GM12878 (cell line): Measurements from ENCODE around the gene HTRA3. TPM values are rescaled to one million over a fixed set of nuclear protein-coding genes. Genes with fewer than 3 reads are reported as not detected.
A peak's percentile ranks its signal among the peaks of the same experiment; 100 is the strongest.

ENCODE experiments used
- ATAC-seq: fragments of 200-7000 bp; cut with Tn5 transposase; 3 replicates; pipeline ENCODE4 v1.9.1; 2020; ENCODE audit warnings: mild to moderate bottlenecking, moderate library complexity
- BruUV-seq: library from RNA; stranded (reverse); fragments of 400-500 nt; replicated peaks from 2 replicates; lab custom pipeline; 2021; lab: Mats Ljungman, UMichigan
- CTCF ChIA-PET: fragments of 300-600 bp; sonication (Branson Sonifier 250); formaldehyde crosslinking; extraction: SDS; loops from one replicate; lab custom pipeline; 2021; ENCODE audit warnings: inconsistent platforms; lab: Yijun Ruan, JAX
- POLR2A ChIA-PET: fragments of 350-600 bp; formaldehyde crosslinking; extraction: SDS; loops from one replicate; lab custom pipeline; 2021; ENCODE audit warnings: inconsistent platforms; lab: Charles Lee
- RAD21 ChIA-PET: fragments of 300-600 bp; sonication (Branson Sonifier 250); formaldehyde crosslinking; loops from one replicate; lab custom pipeline; 2023; ENCODE audit warnings: antibody characterized with exemption; ENCODE audit not compliant: unreplicated experiment; lab: Charles Lee
- SMC1A ChIA-PET: fragments of 300-600 bp; sonication (Branson Sonifier 250); formaldehyde crosslinking; loops from one replicate; lab custom pipeline; 2023; ENCODE audit not compliant: unreplicated experiment, uncharacterized antibody; lab: Charles Lee
- DNase-seq: peaks from one replicate; pipeline ENCODE4 v3.0.0-alpha.2; 2011; ENCODE audit warnings: low read depth, low spot score
- FAIRE-seq: peaks from 3 replicates; lab custom pipeline; 2011; peaks lifted over from hg19 to GRCh38; lab: Jason Lieb, UNC
- H2AFZ ChIP-seq: 2 replicates; pipeline ENCODE4 v1.6.0; 2011; ENCODE audit warnings: low read depth, low read length, control low read depth; ENCODE audit not compliant: control insufficient read depth
- H3K27ac ChIP-seq: 2 replicates; pipeline ENCODE4 v1.5.1; 2011; ENCODE audit warnings: control low read depth; ENCODE audit not compliant: control insufficient read depth, insufficient read depth
- H3K27me3 ChIP-seq, 2 experiments: replicated peaks in 1 of 2; 2 replicates each; pipeline versions ENCODE4 v1.6.0 to v1.6.1; 2011; ENCODE audit warnings: low read length in 1 of 2; ENCODE audit not compliant: control insufficient read depth in 2 of 2, insufficient read depth in 2 of 2
- H3K36me3 ChIP-seq, 2 experiments: 2 replicates each; pipeline ENCODE4 v1.5.1; 2011; ENCODE audit warnings: low read length in 1 of 2; ENCODE audit not compliant: control insufficient read depth in 2 of 2, insufficient read depth in 2 of 2
- H3K4me1 ChIP-seq: 2 replicates; pipeline ENCODE4 v1.6.1; 2011; ENCODE audit warnings: mild to moderate bottlenecking, low read length, moderate library complexity, mixed read lengths; ENCODE audit not compliant: control insufficient read depth, insufficient read depth
- H3K4me2 ChIP-seq: 2 replicates; pipeline ENCODE4 v1.6.0; 2011; ENCODE audit warnings: control low read depth; ENCODE audit not compliant: control insufficient read depth, insufficient read depth
- H3K4me3 ChIP-seq: fragments of 200-600 bp; sonication (generic); 2 replicates; pipeline ENCODE4 v1.5.1; 2016
- H3K79me2 ChIP-seq: 2 replicates; pipeline ENCODE4 v1.6.0; 2011; ENCODE audit warnings: low read length; ENCODE audit not compliant: control insufficient read depth, insufficient read depth
- H3K9ac ChIP-seq: 2 replicates; pipeline ENCODE4 v1.8.0; 2011; ENCODE audit warnings: low read length, control low read depth, mixed read lengths; ENCODE audit not compliant: control insufficient read depth, insufficient read depth
- H3K9me3 ChIP-seq: replicated peaks from 3 replicates; pipeline ENCODE4 v1.5.1; 2011; ENCODE audit warnings: mild to moderate bottlenecking, low read length; ENCODE audit not compliant: control insufficient read depth, insufficient read depth
- H4K20me1 ChIP-seq: 2 replicates; pipeline ENCODE4 v1.6.0; 2011; ENCODE audit not compliant: control insufficient read depth, insufficient read depth
- BCL11A ChIP-seq: IDR thresholded peaks from 2 replicates; pipeline ENCODE4 v1.6.1; 2011; ENCODE audit warnings: low read depth, low read length
- CBX5 ChIP-seq: sonication (generic); IDR thresholded peaks from 2 replicates; pipeline ENCODE4 v1.6.1; 2016; ENCODE audit warnings: low read depth, moderate library complexity, mild to moderate bottlenecking, inconsistent platforms
- CHD4 ChIP-seq: fragments of 200-600 bp; sonication (generic); IDR thresholded peaks from 2 replicates; pipeline ENCODE4 v1.6.1; 2016; ENCODE audit warnings: mild to moderate bottlenecking
- EGR1 ChIP-seq, 2 experiments: IDR thresholded peaks; 1 replicate in 1 of 2; 2 replicates in 1 of 2; pipeline ENCODE4 v1.6.1; 2011 to 2012; ENCODE audit warnings: low read depth in 2 of 2, low read length in 2 of 2, borderline replicate concordance in 1 of 2, mild to moderate bottlenecking in 1 of 2, moderate library complexity in 1 of 2
- MTA2 ChIP-seq: fragments of 450-650 bp; IDR thresholded peaks from 2 replicates; pipeline ENCODE4 v1.6.1; 2016; ENCODE audit warnings: low read depth, mild to moderate bottlenecking, moderate library complexity
- NFIC ChIP-seq: IDR thresholded peaks from 2 replicates; pipeline ENCODE4 v1.6.1; 2012; ENCODE audit warnings: low read depth, mild to moderate bottlenecking, inconsistent platforms, low read length, moderate library complexity
- NFYA ChIP-seq: IDR thresholded peaks from 2 replicates; pipeline ENCODE4 v1.6.1; 2011; ENCODE audit warnings: low read depth, mild to moderate bottlenecking, low read length, improper control_type of control experiment, borderline replicate concordance
- STAT1 ChIP-seq: fragments of 450-650 bp; conservative IDR thresholded peaks from 2 replicates; pipeline ENCODE4 v1.6.1; 2014; ENCODE audit warnings: antibody characterized with exemption, mild to moderate bottlenecking
- STAT3 ChIP-seq: IDR thresholded peaks from 2 replicates; pipeline ENCODE4 v1.6.1; 2011; ENCODE audit warnings: low read depth, low read length, improper control_type of control experiment
- TCF12 ChIP-seq: IDR thresholded peaks from 2 replicates; pipeline ENCODE4 v1.6.1; 2011; ENCODE audit warnings: low read depth, mild to moderate bottlenecking, low read length
- YBX1 ChIP-seq: fragments of 450-650 bp; IDR thresholded peaks from 2 replicates; pipeline ENCODE4 v1.6.1; 2016; ENCODE audit warnings: antibody characterized with exemption
- WGBS: methylation state at CpG from one replicate; pipeline ENCODE4 v1.1.6; 2016; ENCODE audit warnings: low lambda C conversion rate; ENCODE audit not compliant: insufficient replicate concordance, insufficient coverage; ENCODE audit errors: missing lambda C conversion rate; 5-methylcytosine and 5-hydroxymethylcytosine counted together
- in situ Hi-C: fragments of 300-500 bp; cut with MboI; formaldehyde crosslinking; loops from 9 replicates; pipeline ENCODE4 v1.14.3; 2018; ENCODE audit warnings: mixed read lengths
- intact Hi-C: fragments of 100-400 bp; cut with micrococcal nuclease; formaldehyde crosslinking; loops from one replicate; pipeline ENCODE4 v1.14.2; 2022; ENCODE audit not compliant: unreplicated experiment
- polyA plus RNA-seq, 11 experiments: library from polyadenylated mRNA; depleted of rRNA in 4 of 11; unstranded in 6 of 11; stranded (reverse) in 5 of 11; fragments of >200 nt; fragmentation: Nextera tagmentation in 4 of 11; fragmentation: Illumina TruSeq in 1 of 11; extraction: Ambion mirVana in 4 of 11; extraction: Trizol in 1 of 11; gene quantifications; 1 replicate in 1 of 11; 2 replicates in 10 of 11; pipeline versions ENCODE4 v1.2.1 to v1.2.3, GENCODE V29; 2011 to 2016; ENCODE audit warnings: inconsistent platforms in 2 of 11, missing spikeins in 2 of 11, low read depth in 1 of 11
- total RNA-seq, 4 experiments: library from RNA; depleted of rRNA in 3 of 4; stranded (reverse); fragments of >200 nt in 3 of 4; fragmentation: Illumina TruSeq in 1 of 4; extraction: Trizol in 1 of 4; gene quantifications; 2 replicates each; pipeline versions ENCODE4 v1.2.1 to v1.2.3, GENCODE V29; 2013 to 2021
- TF ChIP-seq, protein P1 (sequence below): fragments of 450-650 bp; IDR thresholded peaks from 2 replicates; pipeline ENCODE4 v1.6.1; 2017; ENCODE audit warnings: mild to moderate bottlenecking

HTRA3 gene
- total and polyA plus RNA-seq, 10 of the 15 experiments (the other 5 are each of a cell fraction or from before 2014, with no cell fraction given) = 0.04 to 1.2 (median 0.08) TPM; not detected in 7

DNA sequence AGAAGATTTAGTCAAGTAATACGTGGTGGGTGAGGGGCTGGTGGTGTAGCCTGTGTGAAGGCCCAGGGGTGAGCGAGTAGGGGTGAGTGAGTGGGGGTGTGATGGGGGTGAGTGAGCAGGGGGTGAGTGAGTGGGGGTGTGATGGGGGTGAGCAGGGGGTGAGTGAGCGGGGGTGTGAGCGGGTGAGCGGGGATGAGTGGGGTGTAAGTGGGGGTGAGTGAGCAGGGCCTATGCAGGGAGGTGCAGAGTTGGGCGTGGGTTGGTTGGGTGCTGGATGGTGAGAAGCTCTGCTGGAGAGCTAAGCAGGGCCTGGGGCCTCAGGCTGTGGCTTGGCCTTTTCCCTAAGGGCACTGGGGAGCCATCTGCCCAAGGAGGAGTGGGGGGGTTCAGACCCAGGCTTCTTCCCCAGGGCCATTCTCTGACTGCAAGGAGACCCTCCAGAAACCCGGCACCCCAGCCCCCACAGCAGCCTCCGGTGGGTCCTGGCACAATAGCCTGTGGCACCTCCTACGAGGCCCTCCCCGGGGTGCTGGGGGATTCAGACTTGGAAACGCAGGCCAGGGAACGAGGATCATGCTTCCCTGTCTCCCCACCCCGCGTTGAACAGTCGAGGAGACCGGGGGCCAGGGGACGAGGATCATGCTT, 40.1 kb upstream of the HTRA3 start:
- SMC1A ChIA-PET = interaction anchor here (1.3 to 1.6 kb wide), 5 partner anchors 13 to 53 kb away, joined by 3 to 16 read pairs (median 4); partner anchors contain the start of gene SH3TC1
- intact Hi-C loops (loop anchor here (2.0 kb wide), 1 partner anchor 29 kb away; no protein-coding TSS in a partner anchor), in situ Hi-C loops (no loop called here)
- peak; percentile 18 for ATAC-seq
- H3K79me2 ChIP-seq = peaks cover 3% of the 10 kb centered on the region; the same call in 1 of the 2 replicates
- H3K27ac ChIP-seq = peak overlapping the region; percentile 83
- H3K27me3 ChIP-seq = no peaks in the 10 kb centered on the region
- H4K20me1 ChIP-seq = no peaks in the 10 kb centered on the region
- POLR2A ChIA-PET = interaction anchor here (1.5 to 2.5 kb wide), 2 partner anchors 28 to 30 kb away, joined by 6 to 14 read pairs; partner anchors contain the start of gene SH3TC1
- peaks cover 16 to 19% of the 10 kb centered on the region in 2 experiments for H3K36me3 ChIP-seq
- H3K4me3 ChIP-seq = no peak overlapping the region
- peak in 1 of 2 experiments; percentile 56; a peak in 1 of 3 replicates for TF ChIP-seq EGR1 (IDR thresholded peaks at IDR 0.05; ENCODE audit: borderline replicate concordance in 1 of 2, low read depth in 2 of 2, low read length in 2 of 2)
- no peak for TF ChIP-seq TCF12
- H3K4me2 ChIP-seq = peak overlapping the region; percentile 43
- no peak for FAIRE-seq
- no peak overlapping the region; the same call in 1 of the 2 replicates for H3K9ac ChIP-seq
- BruUV-seq = TSS peak; percentile 28
- no peak overlapping the region for H2AFZ ChIP-seq
- no peaks in the 10 kb centered on the region for H3K9me3 ChIP-seq
- RAD21 ChIA-PET = interaction anchor here (0.8 to 2.7 kb wide), 8 partner anchors 9 to 57 kb away, joined by 3 to 28 read pairs (median 5); partner anchors contain the start of gene SH3TC1
- CTCF ChIA-PET = interaction anchor here (1.0 to 4.1 kb wide), 6 partner anchors 8 to 173 kb away, joined by 3 to 13 read pairs (median 8); partner anchors contain the start of gene SH3TC1
- peaks cover 29% of the 10 kb centered on the region for H3K4me1 ChIP-seq
- WGBS = 85% methylated on average over 13 of the region's 17 CpGs
- no peak for DNase-seq

- Histone ChIP-seq H3K4me1 (peaks cover 29% of the 10 kb centered on the region), H3K27ac (no peak overlapping the region; the same call in 1 of the 2 replicates), H4K20me1 (no peaks in the 10 kb centered on the region), H3K27me3 (no peaks in the 10 kb centered on the region), H3K4me2 (no peak overlapping the region), H3K36me3 (peaks cover 16 to 21% of the 10 kb centered on the region in 2 experiments), H2AFZ (no peak overlapping the region), H3K9me3 (no peaks in the 10 kb centered on the region), H3K4me3 (no peak overlapping the region), H3K9ac (no peak overlapping the region), H3K79me2 (peaks cover 3% of the 10 kb centered on the region; the same call in 1 of the 2 replicates)
- intact Hi-C loops (no loop called here), in situ Hi-C loops (no loop called here)
- ChIA-PET CTCF (interaction anchor here (0.8 to 4.1 kb wide), 7 partner anchors 8 to 173 kb away, joined by 3 to 12 read pairs (median 5); partner anchors contain the start of gene SH3TC1), POLR2A (interaction anchor here (1.0 to 2.5 kb wide), 3 partner anchors 28 to 31 kb away, joined by 3 to 14 read pairs (median 6); partner anchors contain the start of gene SH3TC1), RAD21 (interaction anchor here (0.7 to 2.7 kb wide), 5 partner anchors 13 to 45 kb away, joined by 3 to 28 read pairs (median 6); partner anchors contain the start of gene SH3TC1), SMC1A (interaction anchor here (0.8 to 1.7 kb wide), 3 partner anchors 8 to 53 kb away, joined by 4 to 7 read pairs (median 7); partner anchors contain the start of gene SH3TC1)
- BruUV-seq = no TSS peak
- ATAC-seq (no peak), FAIRE-seq (peak; percentile 35), DNase-seq (no peak)
- TF ChIP-seq, protein P1, sequence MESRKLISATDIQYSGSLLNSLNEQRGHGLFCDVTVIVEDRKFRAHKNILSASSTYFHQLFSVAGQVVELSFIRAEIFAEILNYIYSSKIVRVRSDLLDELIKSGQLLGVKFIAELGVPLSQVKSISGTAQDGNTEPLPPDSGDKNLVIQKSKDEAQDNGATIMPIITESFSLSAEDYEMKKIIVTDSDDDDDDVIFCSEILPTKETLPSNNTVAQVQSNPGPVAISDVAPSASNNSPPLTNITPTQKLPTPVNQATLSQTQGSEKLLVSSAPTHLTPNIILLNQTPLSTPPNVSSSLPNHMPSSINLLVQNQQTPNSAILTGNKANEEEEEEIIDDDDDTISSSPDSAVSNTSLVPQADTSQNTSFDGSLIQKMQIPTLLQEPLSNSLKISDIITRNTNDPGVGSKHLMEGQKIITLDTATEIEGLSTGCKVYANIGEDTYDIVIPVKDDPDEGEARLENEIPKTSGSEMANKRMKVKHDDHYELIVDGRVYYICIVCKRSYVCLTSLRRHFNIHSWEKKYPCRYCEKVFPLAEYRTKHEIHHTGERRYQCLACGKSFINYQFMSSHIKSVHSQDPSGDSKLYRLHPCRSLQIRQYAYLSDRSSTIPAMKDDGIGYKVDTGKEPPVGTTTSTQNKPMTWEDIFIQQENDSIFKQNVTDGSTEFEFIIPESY = no peak
- TF ChIP-seq NFYA (no peak), YBX1 (no peak), CBX5 (no peak), STAT3 (no peak), CHD4 (no peak), STAT1 (no peak), BCL11A (no peak), MTA2 (no peak), NFIC (no peak)
- 82% methylated on average over 11 of the region's 11 CpGs for WGBS
Observed at GRCh38 chr4:8230033-8230432, 39.5 kb upstream of the HTRA3 start.
